ENCODE results near the gene TEX38.
A peak's percentile ranks its signal among the peaks of the same experiment; 100 is the strongest.

The TEX38 gene

GRCh38 chr1:46671554-46671953 is at the start of gene TEX38:
TEX38 (plus strand) TSS chr1:46671854; CDS start chr1:46671935, 81 bp downstream.
- TF ChIP-seq CTCF (conservative IDR thresholded peaks at IDR 0.05; ENCODE audit: low read depth, low read length) = no peak
- Histone ChIP-seq H3K27me3 (ENCODE audit: insufficient read depth, low read depth) (no peaks in the 10 kb centered on the region), H3K4me1 (ENCODE audit: low read depth, poor library complexity, severe bottlenecking) (peaks cover 25% of the 10 kb centered on the region), H4K20me1 (ENCODE audit: insufficient read depth) (no peaks in the 10 kb centered on the region), H3K9ac (no peak within 1 kb of the TSS), H3K4me2 (no peak within 1 kb of the TSS), H3K79me2 (ENCODE audit: insufficient read depth, low read depth) (no peaks in the 10 kb centered on the region), H3K36me3 (ENCODE audit: insufficient read depth) (no peaks in the 10 kb centered on the region), H3K27ac (no peak within 1 kb of the TSS), H2AFZ (ENCODE audit: low read depth) (no peak within 1 kb of the TSS), H3K4me3 (IDR thresholded peaks at IDR 0.05; ENCODE audit: insufficient read depth, low read depth, low read length) (no peak within 1 kb of the TSS)

GRCh38 chr1:46621930-46622329 is 49.7 kb upstream of the TEX38 start:
- Histone ChIP-seq H3K4me3 (IDR thresholded peaks at IDR 0.05; ENCODE audit: insufficient read depth, low read depth, low read length) (no peak overlapping the region), H3K27ac (no peak overlapping the region), H4K20me1 (ENCODE audit: insufficient read depth) (no peaks in the 10 kb centered on the region), H3K27me3 (ENCODE audit: insufficient read depth, low read depth) (no peaks in the 10 kb centered on the region), H3K36me3 (ENCODE audit: insufficient read depth) (no peaks in the 10 kb centered on the region), H3K4me2 (no peak overlapping the region), H3K4me1 (ENCODE audit: low read depth, poor library complexity, severe bottlenecking) (peaks cover 5% of the 10 kb centered on the region), H2AFZ (ENCODE audit: low read depth) (no peak overlapping the region), H3K9ac (no peak overlapping the region), H3K79me2 (ENCODE audit: insufficient read depth, low read depth) (no peaks in the 10 kb centered on the region)
- no peak for TF ChIP-seq CTCF (conservative IDR thresholded peaks at IDR 0.05; ENCODE audit: low read depth, low read length)

GRCh38 chr1:46622344-46622743 is 49.3 kb upstream of the TEX38 start:
- H2AFZ ChIP-seq (ENCODE audit: low read depth) = no peak overlapping the region
- no peak overlapping the region for H3K27ac ChIP-seq
- H3K79me2 ChIP-seq (ENCODE audit: insufficient read depth, low read depth) = no peaks in the 10 kb centered on the region
- H3K9ac ChIP-seq = no peak overlapping the region
- H3K36me3 ChIP-seq (ENCODE audit: insufficient read depth) = no peaks in the 10 kb centered on the region
- no peaks in the 10 kb centered on the region for H4K20me1 ChIP-seq (ENCODE audit: insufficient read depth)
- no peak overlapping the region for H3K4me2 ChIP-seq
- H3K4me3 ChIP-seq (IDR thresholded peaks at IDR 0.05; ENCODE audit: insufficient read depth, low read depth, low read length) = no peak overlapping the region
- peaks cover under 1% of the 10 kb centered on the region for H3K4me1 ChIP-seq (ENCODE audit: low read depth, poor library complexity, severe bottlenecking)
- H3K27me3 ChIP-seq (ENCODE audit: insufficient read depth, low read depth) = no peaks in the 10 kb centered on the region
- TF ChIP-seq CTCF (conservative IDR thresholded peaks at IDR 0.05; ENCODE audit: low read depth, low read length) = peak; percentile 56; the same call in 1 of the 2 replicates

- H3K4me2 ChIP-seq = no peak overlapping the region
- H3K27me3 ChIP-seq (ENCODE audit: insufficient read depth, low read depth) = no peaks in the 10 kb centered on the region
- H3K27ac ChIP-seq = no peak overlapping the region
- H3K4me1 ChIP-seq (ENCODE audit: low read depth, poor library complexity, severe bottlenecking) = no peaks in the 10 kb centered on the region
- H3K36me3 ChIP-seq (ENCODE audit: insufficient read depth) = no peaks in the 10 kb centered on the region
- no peak for TF ChIP-seq CTCF (conservative IDR thresholded peaks at IDR 0.05; ENCODE audit: low read depth, low read length)
- H2AFZ ChIP-seq (ENCODE audit: low read depth) = no peak overlapping the region
- H3K9ac ChIP-seq = no peak overlapping the region
- H3K79me2 ChIP-seq (ENCODE audit: insufficient read depth, low read depth) = no peaks in the 10 kb centered on the region
- H4K20me1 ChIP-seq (ENCODE audit: insufficient read depth) = no peaks in the 10 kb centered on the region
- no peak overlapping the region for H3K4me3 ChIP-seq (IDR thresholded peaks at IDR 0.05; ENCODE audit: insufficient read depth, low read depth, low read length)
Measured at GRCh38 chr1:46623743-46624644, 47.7 kb upstream of the TEX38 start.
